Measurements from ENCODE around the gene CAMK2N2.

GRCh38 chr3:184291044-184291737 lies 29.8 kb upstream of the CAMK2N2 start:
- TF ChIP-seq, protein P1, sequence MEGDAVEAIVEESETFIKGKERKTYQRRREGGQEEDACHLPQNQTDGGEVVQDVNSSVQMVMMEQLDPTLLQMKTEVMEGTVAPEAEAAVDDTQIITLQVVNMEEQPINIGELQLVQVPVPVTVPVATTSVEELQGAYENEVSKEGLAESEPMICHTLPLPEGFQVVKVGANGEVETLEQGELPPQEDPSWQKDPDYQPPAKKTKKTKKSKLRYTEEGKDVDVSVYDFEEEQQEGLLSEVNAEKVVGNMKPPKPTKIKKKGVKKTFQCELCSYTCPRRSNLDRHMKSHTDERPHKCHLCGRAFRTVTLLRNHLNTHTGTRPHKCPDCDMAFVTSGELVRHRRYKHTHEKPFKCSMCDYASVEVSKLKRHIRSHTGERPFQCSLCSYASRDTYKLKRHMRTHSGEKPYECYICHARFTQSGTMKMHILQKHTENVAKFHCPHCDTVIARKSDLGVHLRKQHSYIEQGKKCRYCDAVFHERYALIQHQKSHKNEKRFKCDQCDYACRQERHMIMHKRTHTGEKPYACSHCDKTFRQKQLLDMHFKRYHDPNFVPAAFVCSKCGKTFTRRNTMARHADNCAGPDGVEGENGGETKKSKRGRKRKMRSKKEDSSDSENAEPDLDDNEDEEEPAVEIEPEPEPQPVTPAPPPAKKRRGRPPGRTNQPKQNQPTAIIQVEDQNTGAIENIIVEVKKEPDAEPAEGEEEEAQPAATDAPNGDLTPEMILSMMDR (IDR thresholded peaks at IDR 0.05): no peak
- TF ChIP-seq POLR2A (IDR thresholded peaks at IDR 0.05): no peak
